ENCODE data around the gene TNFAIP8.

Gene TNFAIP8

DNA sequence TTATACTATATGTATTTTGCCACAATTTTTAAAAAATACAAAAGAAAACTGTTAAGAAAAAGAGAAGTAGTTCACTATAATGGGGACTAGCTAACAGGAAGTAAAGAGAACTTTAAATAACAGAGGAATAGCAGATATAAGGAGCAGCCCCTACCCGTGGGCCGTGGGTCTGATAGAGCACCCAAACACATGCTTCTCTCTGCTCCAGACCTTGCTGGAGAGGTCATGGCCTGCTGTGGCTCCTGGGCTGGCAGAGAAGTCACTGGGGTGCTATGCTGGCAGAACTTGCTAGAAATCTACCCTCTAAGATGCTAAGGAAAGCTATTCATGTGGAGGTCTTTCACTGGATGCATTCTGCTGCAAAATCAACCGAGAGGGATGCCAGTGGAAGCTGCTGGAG, 10.0 kb upstream of the TNFAIP8 start:
- no peak for DNase-seq

DNA sequence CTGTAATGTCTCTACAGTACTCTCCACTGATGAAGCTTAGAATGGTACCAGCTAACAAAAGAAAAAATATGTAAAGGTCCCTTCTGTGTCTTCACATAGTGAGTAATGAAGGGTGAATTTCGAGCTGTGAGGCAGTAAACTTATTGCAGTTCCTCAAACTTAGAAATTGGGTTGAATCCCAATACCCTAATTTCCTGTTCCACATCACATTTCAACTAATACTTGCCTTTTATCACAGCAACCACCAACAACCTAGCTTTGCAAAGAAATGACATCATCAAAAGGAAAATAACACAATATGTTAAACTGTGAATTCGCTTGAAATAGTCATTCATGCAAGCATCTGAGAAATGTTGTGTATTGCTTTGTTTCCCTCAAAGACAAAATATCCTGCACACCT, 9.4 kb upstream of the TNFAIP8 start:
- no peak for DNase-seq

DNA sequence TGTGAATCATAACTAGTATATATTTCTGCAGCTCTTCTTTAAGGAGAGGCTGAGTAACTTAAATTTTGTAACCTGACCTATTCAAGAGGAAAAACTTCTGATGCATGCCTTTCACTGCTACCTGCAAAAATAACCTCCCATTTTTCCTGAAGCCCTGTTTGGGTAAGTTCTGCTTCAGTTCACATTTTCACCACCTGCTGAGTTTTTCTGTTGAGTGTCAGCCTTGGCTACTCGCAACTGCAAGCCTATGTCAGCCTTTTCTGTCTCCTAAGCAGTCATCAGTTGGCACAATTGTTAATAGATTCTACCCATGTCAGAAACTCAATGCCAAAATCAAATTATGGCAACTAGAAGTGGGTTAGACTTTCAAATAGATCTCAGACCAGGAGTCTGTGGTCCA, 8.2 kb upstream of the TNFAIP8 start:
- no peak for DNase-seq

DNA sequence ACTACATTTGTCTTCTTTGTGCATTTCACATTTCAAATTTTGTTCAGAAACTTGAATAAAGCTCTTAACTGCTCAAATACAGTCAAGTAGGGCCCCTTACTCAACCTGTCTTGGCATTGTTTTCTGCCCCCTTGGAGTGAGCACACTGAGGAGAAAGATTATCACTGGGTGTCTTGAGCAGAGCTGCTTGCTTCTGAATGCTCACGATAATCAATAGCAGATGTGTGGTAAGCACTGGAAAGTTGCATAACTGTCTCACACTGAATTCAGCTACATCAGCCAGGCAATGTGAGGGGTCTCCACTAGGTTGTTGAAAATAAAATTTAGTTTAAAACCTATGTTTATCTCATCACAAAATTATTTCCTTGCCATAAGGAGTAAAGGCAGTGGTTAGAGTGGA, 7.8 kb upstream of the TNFAIP8 start:
- DNase-seq = no peak

DNA sequence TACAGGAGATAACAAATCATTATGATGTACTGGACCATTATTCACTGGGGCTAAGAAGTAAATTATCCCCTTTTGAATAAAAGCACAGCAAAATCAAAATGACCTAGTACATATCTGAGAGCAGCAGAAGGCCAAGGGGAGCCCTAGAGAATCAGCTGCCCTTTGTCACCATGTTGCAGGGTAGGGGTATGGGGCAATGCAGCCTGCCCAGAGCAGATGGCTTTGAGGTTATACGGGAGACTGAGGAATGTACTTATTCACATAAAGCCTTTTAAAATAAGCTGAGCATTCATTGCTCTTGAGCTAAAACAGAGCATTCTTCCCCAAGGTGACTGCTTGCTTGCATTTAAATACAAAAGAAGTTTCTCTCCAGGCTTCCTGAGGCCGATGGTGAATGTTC, 2.6 kb upstream of the TNFAIP8 start:
- DNase-seq = no peak

DNA sequence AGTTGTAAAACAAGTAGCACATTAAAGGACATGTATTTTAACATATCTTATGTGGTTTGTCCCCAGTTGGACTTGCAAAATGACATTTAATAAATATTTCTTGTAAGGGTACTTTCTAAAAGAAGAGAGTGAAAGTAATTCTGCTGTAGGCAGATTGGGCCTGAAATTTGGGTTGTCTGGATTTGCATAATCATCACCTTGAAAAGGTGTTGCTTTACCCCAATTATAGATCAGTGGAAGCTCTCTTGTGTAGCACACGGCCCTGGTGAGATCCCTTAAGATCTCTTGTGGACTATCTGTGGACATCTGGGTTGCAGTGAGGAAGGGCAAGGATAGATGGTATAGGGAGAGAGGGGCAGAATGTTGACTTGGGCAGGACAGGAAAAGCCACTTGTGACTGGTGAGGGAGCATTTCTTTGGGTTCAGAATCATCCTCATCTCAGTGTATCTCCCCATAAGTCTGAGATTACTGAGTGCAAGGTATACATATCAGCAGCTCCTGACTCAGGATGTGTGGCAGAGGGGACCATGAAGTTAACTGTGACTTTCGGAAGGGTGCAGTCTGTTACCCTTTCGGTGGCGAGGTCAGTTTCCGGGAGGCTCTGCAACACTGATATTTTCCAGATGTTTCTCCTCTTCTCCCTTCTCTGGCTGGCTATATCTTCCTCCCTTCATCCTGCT, 2.0 kb upstream of the TNFAIP8 start:
- no peak for DNase-seq

DNA sequence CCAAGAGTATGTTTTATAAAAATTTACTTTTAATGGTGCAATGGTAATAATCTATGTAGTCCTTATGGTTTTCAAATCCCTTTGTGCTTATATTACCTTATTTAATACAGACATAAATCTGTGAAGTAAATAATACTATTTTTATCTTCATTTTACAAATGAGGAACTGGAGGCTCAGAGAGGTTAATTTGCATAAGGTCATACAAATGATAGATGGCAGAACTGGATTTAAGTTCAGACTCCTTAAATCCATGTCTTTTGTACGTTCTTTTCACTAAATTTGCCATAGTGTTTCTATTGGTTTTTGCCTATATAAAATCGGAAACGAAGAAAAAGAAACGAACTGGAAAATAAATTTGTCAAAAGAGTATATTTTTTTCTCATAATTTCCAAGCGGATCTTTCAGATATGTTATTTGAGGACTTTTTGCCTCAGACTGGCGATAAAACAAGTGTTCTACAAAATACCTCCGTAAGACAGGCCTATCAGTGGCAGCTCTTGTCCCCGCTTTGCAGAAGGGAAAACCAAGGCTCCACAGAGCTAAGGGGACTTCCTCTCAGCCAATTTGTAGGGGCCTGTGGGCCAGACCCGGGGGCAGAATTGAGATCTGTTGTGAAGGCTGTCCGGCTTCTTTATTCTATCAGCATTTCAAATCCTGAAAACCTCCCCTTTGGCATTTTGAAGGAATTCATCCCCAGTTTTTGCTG, 1.1 kb upstream of the TNFAIP8 start:
- no peak for DNase-seq

DNA sequence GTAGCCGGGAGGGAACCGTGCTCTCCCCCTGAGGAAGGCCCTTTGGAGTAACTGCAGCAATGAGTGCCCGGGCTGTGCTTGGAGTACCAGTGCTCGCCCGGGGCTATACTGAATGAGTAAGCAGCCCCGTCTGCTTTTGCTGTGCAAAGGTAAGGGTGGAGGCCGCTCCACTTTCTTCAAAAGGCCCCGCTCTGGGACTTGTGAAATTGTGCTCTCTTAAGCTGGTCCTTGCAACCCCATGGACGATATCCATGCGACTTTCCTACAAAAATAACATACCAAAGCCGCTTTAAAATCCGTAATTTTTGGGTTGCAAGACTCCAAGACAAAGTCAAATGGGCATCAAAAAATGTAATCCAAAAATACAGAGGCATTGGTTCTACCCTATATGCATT, 578 bp upstream of the TNFAIP8 start:
- no peak for DNase-seq

DNA sequence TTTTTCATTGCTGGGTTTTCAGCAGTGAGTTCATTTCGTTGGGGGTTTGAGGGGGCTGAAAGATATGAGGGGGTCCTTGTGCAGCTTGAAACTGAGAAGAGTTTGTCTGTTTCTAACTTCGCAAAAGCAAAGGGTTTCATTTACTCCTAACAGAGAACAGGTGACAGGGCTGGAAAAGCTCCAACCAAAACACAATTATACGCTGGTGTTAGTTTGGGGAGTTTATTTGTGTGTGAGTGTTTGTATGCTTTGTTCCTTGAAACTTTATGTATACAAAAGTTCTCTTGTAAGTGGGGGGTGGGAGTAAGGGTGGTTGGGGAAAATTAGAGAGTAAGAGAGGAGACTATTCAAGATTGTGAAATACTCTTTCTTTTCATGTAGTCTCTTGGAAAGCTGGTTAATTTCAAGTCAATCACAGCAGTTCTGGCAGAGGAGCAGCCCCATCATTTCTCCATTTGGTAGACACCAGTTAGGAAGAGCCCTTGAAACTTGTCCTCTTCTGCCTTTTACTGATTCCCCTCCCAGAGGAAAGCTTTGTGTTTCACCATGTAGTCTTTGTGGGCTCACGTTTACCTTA, 881 bp downstream of the TNFAIP8 start:
- no peak for DNase-seq

DNA sequence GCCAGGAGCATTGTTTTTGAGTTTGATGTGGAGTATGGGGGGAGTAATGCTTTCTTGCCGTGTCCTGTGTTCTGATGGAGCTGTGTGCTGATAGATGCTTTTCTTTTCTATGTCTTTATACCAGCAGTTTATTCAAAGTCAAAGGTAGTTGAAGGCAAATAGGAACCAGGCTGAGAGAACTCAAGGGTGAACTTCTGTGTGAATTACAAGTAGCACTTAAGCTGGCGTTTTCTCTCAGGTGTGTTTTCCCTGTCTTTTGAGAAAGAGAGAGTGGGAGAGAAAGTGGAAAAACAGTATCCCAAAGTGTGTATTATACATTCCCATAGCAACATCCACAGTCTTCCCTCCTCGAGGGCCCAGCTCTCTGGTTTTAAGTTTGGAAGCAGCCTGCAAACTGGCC, 1.5 kb downstream of the TNFAIP8 start:
- no peak for DNase-seq

DNA sequence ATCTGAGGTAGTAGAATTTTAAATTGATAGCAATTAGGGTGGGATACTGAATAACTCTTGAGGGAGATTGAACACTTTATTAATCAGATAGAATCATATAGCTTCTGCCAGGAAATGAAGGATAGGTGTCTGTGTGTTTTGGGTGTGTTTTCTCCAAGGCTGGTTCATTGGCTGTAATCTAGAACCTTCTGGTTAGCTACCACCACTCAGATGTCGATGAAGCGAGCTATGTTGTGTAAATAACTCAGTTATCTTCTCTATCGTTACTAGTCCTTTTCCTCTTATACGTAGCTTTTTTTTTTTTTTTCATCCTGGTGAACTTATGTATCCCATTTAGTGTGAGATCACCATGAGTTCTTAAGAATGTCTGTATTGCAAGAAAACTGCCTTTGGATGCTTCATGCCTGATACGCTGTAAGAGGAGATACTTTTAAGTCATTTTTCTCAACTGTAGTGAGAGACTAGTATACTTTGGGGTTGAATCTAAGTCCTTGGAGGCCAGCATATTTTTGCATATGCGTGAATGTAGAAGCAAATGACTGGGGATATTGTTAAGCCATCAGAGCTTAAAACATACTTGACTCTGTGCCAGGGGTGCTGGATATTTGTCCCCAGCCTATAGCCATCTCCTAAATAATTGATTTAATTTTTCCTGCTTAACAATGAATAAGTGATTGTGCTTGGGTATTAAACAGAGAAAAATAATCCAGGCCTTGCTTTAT, 2.1 kb downstream of the TNFAIP8 start:
- DNase-seq = no peak

DNA sequence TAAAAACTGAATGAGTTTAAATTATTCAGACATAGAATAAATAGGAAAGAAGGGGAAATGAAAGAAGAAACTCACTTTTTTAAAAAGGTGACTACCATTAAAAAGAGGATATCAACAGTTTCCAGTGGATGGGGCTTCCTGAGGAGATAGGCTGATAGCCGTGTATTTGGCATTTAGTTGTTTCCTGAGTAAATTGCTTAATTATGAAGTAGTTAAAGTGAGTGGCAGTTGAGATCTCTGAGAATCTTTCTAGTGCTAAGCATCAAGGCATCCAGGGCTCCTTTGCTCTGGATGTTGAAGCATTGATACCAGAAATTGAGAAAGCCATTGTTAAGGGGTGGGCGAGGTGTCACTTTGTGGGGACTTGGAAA, 2.7 kb downstream of the TNFAIP8 start:
- DNase-seq = no peak

DNA sequence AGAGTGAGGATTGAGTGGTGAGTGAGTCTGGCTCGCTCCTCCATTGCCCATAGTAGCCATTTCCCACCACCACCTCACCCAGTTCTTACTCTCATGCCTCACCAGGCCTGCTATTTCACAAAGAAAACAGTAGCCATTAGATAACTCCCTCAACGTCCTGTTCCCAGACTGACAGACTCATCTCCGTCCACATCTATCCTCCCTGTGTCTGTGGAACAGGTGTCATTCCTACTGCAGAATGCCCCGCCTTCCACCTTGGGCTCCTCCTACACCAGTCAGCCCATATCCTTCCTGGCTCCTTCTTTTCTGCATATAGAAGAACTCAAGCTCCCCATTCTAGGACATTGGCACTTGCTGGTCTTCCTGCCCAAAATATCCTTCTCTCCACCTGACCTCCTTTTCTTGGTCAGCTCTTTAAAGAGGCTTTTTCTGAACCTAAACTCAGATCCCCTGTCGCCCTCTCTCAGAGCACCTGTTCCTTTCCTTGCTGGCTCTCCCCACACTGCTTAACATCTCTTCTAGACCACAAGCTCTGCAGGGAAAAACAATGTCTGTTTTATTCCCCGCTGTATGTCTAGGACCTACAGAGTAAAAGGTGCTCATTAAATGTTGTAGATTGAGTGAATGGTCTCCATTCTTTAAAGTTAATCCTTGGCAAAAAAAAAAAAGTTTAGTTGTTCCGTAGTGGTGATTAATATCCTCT, 3.2 kb downstream of the TNFAIP8 start:
- no peak for DNase-seq

DNA sequence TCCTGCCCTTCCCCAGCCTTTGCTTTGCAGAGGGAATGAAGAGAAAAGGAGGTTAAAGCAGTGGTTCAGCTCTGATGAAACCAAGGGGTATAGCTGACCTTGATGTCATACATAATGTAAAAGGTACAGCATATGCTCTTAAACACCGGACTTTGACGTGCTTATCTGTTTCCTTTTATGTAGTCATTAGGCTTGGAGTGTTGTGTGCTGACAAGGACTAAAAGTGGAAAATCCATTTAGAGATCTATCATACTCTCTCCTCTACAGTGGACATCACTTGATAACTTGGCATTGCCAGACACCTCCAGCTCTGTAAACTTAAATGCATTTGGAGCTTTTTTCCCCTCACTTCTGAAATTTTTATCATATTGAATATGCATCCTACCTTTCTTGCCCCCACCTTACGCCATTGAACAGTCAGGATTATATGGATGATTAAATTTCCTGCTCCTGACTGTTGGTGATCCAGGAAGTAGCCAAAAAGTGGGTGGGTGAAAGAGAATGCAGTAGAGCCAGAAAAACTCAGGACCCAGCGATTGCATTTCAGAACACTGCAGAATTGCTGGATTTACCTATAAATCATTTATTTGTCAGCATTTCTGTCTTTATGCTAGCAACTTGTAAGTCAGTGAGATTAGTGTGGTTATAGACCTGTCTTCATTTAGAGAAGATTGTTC, 4.1 kb downstream of the TNFAIP8 start:
- DNase-seq = no peak

DNA sequence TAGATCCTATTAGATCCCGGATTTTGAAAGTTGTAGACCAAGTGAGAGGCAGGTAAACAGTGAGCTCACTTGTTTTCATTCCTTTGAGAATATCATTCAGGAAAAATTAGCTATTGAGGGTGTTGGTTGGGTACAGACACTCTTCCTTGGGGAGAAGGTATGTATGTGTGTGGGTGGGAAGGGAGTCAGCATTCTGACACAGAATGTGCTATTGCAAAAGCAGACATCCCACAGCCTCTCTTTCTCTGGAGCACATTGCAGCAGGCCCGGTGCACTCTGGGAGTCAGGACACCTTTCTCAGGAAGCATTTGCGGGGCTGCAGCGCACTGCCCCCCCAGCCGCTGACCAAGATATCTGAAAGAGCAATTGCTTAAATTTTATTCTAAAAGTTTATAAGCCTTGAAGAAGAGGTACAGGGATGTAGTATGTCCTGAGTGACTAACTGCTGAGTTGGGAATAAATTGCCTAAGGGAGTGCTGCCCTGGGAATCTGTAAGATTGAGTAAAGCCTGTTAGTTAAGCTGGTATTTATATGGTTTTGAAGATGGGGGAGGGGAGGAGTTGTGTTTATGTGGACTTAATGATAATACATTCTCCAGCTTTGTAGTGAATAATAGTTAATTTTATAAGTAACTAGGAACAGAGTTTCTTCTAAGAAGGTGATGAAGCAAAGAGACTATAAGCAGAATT, 5.2 kb downstream of the TNFAIP8 start:
- DNase-seq = peak in 1 of 58 donors; percentile 12

DNA sequence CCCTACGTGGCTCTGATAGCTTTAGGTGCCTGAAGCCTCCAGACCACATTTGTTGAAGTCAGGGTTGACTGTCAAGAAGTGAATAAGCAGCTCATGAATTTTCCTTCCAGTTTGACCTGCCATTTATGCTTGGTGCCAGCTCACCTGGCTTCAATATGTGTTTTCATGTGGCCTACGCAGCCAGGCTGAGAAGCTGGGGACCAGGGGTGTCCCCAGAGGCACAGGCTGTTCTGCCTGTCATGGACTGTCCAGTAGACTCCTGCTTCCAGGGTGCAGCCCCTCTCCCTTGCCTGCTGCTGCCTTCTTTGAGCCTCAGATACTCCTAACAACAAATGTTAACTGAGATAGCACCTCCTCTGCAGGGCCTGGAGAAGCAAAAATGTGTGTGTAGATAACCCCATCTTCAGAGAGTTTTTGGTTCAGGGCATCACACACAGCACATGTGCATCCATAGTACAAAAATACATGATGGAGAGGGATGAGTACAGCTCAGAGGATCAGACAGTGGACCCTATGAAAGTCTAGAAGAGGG, 5.8 kb downstream of the TNFAIP8 start:
- no peak for DNase-seq

DNA sequence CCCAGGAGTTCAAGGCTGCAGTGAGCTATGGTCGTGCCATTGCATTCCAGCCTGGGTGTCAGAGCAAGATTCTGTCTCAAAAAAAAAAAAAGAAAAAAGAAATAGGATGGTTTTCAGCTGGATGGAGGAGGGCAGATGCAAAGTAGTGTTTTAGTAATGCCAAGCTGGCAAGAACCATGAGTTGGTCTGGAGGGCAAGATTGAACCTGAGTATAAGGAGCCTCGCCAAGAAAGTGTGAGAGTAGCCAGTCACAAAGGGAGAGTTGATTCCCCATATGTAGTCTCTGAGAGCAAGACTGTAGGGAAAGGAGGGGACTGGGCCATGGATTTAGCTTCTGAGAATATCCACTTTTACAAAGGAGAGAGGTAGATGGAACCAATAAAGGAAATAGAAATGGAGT, 6.9 kb downstream of the TNFAIP8 start:
- DNase-seq = no peak

DNA sequence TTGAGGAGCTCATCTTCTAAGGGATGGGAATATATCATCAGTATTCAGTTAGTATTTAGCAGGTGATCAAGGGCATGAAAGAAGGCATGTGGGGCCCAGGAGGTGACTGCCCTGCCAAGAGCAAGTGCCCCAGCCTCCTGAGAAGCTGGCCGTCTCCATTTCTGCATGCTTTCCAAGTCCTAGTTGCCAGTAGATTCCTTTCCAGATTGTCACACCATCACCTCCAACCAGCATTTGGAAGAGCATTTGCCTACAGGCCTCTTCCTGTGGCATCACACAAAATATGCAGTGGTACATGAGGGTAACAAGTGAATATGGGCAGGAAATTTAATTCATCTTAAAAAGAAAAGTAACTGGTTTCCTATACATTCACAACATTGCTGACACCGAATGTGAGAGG, 7.5 kb downstream of the TNFAIP8 start:
- DNase-seq = no peak

DNA sequence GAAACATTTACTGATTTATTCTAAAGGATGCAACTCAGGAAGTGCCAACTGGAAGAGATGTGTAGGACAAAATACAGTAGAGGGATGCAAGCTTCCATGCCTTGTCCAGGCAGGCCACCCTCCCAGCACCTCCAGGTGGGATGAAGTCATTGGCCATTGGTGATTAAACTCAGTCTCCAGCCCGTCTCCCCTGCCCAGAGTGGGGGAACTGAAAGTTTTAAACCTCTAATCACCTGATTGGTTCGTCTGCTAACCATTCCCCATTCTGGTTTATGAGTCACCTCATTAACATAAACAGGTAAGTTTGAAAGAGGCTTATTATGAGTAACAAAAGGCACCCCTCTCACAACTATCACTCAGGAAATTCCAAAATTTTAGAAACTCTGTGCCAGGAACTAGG, 8.1 kb downstream of the TNFAIP8 start:
- DNase-seq = no peak

DNA sequence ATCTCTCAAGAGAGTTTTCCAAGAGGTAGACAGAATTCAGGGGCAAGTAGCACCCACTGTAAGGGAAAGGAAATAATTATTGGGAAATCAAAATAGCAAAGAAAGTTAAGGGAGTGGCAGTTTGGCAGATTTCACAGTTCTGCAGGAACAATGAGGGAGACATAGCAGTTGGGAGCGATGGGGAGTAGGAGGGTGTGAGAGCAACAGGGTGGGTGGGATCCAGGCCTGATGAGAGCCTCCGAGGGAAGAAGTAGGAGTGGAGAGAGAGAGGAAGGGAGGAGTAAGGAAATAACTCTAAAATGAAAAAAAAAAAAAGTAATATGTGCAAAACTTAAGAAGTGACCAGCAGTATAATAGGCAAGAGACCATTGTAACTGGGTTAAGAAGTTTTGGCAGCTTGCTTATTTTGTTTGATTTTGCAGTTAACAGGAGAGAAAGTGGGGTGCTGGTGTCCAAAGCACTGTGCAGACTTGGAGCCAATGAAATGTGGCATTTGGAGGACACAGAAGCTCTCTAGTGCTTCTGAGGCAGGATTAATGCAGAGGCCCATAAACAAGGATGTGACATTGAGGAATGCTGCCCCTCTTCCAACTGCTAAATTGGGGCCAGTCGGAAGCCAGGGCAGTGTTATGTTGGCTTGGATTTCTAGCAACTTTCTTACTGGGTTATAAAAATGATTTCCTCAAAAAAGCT, 10.2 kb downstream of the TNFAIP8 start:
- peak in 5 of 58 donors; percentile 2 to 24 (median 2) for DNase-seq
